ENCODE measurements around the gene FXYD7.

GRCh38 chr19:35105047-35105410, 38.0 kb upstream of the FXYD7 start:
- TF ChIP-seq MAX (IDR thresholded peaks at IDR 0.05) (no peak), SIN3A (IDR thresholded peaks at IDR 0.05; ENCODE audit: low read depth) (no peak), CEBPB (IDR thresholded peaks at IDR 0.05; ENCODE audit: low read depth) (no peak), TCF7L2 (IDR thresholded peaks at IDR 0.05; ENCODE audit: borderline replicate concordance, extremely low read depth, insufficient read depth, insufficient read length) (no peak), POLR2AphosphoS5 (IDR thresholded peaks at IDR 0.05; ENCODE audit: low read depth, low read length) (no peak)

Measured in HCT116 (cell line).